OCI-LY3 (cell line): ENCODE measurements around the gene ELP4.

Experiments
- H2AFZ ChIP-seq: fragments of 200-600, 300-600 bp; shearing (Covaris generic); 2 replicates; pipeline ENCODE4 v1.6.0; 2014; ENCODE audit warnings: antibody characterized with exemption, low read depth, low read length
- H3K27ac ChIP-seq: fragments of 200-600, 300-600 bp; sonication (generic); 2 replicates; pipeline ENCODE4 v1.5.1; 2014; ENCODE audit warnings: mild to moderate bottlenecking, low read length, moderate library complexity, mixed read lengths
- H3K27me3 ChIP-seq: fragments of 200-600, 300-600 bp; sonication (generic); 2 replicates; pipeline ENCODE4 v1.6.1; 2014; ENCODE audit warnings: low read depth, low read length, mixed read lengths
- H3K36me3 ChIP-seq: fragments of 200-600, 300-600 bp; sonication (generic); replicated peaks from 2 replicates; pipeline ENCODE3; 2014; ENCODE audit warnings: low read depth, low read length, mixed read lengths
- H3K4me1 ChIP-seq: fragments of 300-600, 200-600 bp; sonication (generic); 2 replicates; pipeline ENCODE4 v1.6.1; 2014; ENCODE audit warnings: low read length, mixed read lengths
- H3K4me2 ChIP-seq: fragments of 200-600, 300-600 bp; sonication (generic); 2 replicates; pipeline ENCODE4 v1.6.1; 2014; ENCODE audit warnings: low read length, mixed read lengths
- H3K4me3 ChIP-seq: fragments of 300-600, 200-600 bp; sonication (generic); 2 replicates; pipeline ENCODE4 v1.5.1; 2014; ENCODE audit warnings: antibody characterized with exemption, mild to moderate bottlenecking, low read length, moderate library complexity
- H3K79me2 ChIP-seq: fragments of 300-600, 200-600 bp; shearing (Covaris generic); 2 replicates; pipeline ENCODE4 v1.6.1; 2014; ENCODE audit warnings: mild to moderate bottlenecking, low read length, mixed read lengths
- H3K9ac ChIP-seq: fragments of 300-600, 200-600 bp; shearing (Covaris generic); 2 replicates; pipeline ENCODE4 v1.6.0; 2014; ENCODE audit warnings: mild to moderate bottlenecking, low read length, moderate library complexity
- H3K9me3 ChIP-seq: fragments of 200-600, 300-600 bp; shearing (Covaris generic); 2 replicates; pipeline ENCODE4 v1.6.1; 2014; ENCODE audit warnings: low read length, mixed read lengths; ENCODE audit not compliant: insufficient read depth
- H4K20me1 ChIP-seq: fragments of 200-600, 300-600 bp; sonication (generic); 2 replicates; pipeline ENCODE4 v1.6.1; 2016; ENCODE audit warnings: low read length, mixed read lengths; ENCODE audit not compliant: insufficient read depth
- CTCF ChIP-seq: fragments of 200-600, 300-600 bp; sonication (generic); IDR thresholded peaks from 2 replicates; pipeline ENCODE4 v1.5.1; 2014; ENCODE audit warnings: antibody characterized with exemption, low read length, low read depth
- EZH2phosphoT487 ChIP-seq: fragments of 200-600 bp; shearing (Covaris generic); IDR thresholded peaks from 2 replicates; pipeline ENCODE4 v1.6.1; 2018; ENCODE audit warnings: antibody characterized with exemption, mixed run types, low read depth

ELP4 gene

GRCh38 chr11:31818874-31819331 lies 309.3 kb downstream of the ELP4 start:
- Histone ChIP-seq H2AFZ (no peak overlapping the region), H3K36me3 (no peaks in the 10 kb centered on the region), H3K9ac (no peak overlapping the region), H3K4me2 (no peak overlapping the region), H4K20me1 (no peaks in the 10 kb centered on the region), H3K4me3 (no peak overlapping the region), H3K9me3 (no peaks in the 10 kb centered on the region), H3K79me2 (no peaks in the 10 kb centered on the region), H3K4me1 (no peaks in the 10 kb centered on the region), H3K27me3 (no peaks in the 10 kb centered on the region), H3K27ac (no peak overlapping the region)
- TF ChIP-seq CTCF (no peak), EZH2phosphoT487 (no peak)

GRCh38 chr11:31819621-31820437 lies 310.3 kb downstream of the ELP4 start:
- Histone ChIP-seq H3K4me1 (no peaks in the 10 kb centered on the region), H4K20me1 (no peaks in the 10 kb centered on the region), H3K4me3 (no peak overlapping the region), H3K36me3 (no peaks in the 10 kb centered on the region), H2AFZ (no peak overlapping the region), H3K4me2 (no peak overlapping the region), H3K27ac (no peak overlapping the region), H3K9ac (no peak overlapping the region), H3K27me3 (no peaks in the 10 kb centered on the region), H3K9me3 (no peaks in the 10 kb centered on the region), H3K79me2 (no peaks in the 10 kb centered on the region)
- TF ChIP-seq CTCF (no peak), EZH2phosphoT487 (no peak)

GRCh38 chr11:31820438-31820818 lies 310.9 kb downstream of the ELP4 start:
- H3K27ac ChIP-seq, result no peak overlapping the region
- H3K9me3 ChIP-seq, result no peaks in the 10 kb centered on the region
- H4K20me1 ChIP-seq, result no peaks in the 10 kb centered on the region
- no peaks in the 10 kb centered on the region for H3K4me1 ChIP-seq
- H3K79me2 ChIP-seq, result no peaks in the 10 kb centered on the region
- no peak overlapping the region for H3K4me3 ChIP-seq
- no peak overlapping the region for H2AFZ ChIP-seq
- H3K9ac ChIP-seq, result no peak overlapping the region
- TF ChIP-seq CTCF (no peak), EZH2phosphoT487 (no peak)
- H3K4me2 ChIP-seq, result no peak overlapping the region
- no peaks in the 10 kb centered on the region for H3K36me3 ChIP-seq
- H3K27me3 ChIP-seq, result no peaks in the 10 kb centered on the region

DNA sequence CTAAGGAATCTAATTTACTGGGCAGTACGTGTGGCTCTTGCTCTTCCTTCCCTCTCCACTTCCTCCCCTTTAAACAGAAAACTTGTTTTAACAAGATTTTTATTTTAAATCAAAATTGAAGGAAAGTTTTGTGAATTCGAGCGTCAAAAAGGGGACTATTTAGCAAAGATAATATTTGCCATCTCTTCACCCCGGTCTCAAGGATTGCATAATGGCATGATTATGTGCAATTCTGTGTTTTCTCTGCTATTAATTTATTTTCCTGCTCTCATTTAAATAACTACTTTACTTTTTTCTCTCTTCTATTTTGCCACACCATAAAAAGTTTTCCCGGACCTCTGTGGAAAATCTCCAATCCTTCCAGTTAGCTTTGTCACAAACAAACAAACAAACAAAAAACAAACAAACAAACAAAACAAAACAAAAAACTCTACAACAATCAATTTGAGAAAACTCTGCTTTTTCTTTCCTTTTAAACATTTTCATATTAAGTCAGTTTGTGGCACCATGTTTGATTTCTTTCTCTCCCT lies 311.7 kb downstream of the ELP4 start:
- Histone ChIP-seq H3K4me3 (no peak overlapping the region), H3K9me3 (no peaks in the 10 kb centered on the region), H3K27ac (no peak overlapping the region), H3K27me3 (no peaks in the 10 kb centered on the region), H3K4me1 (no peaks in the 10 kb centered on the region), H3K4me2 (no peak overlapping the region), H3K9ac (no peak overlapping the region), H2AFZ (no peak overlapping the region), H3K36me3 (no peaks in the 10 kb centered on the region), H4K20me1 (no peaks in the 10 kb centered on the region), H3K79me2 (no peaks in the 10 kb centered on the region)
- TF ChIP-seq EZH2phosphoT487 (no peak), CTCF (no peak)
